ENCODE data around the gene NEMP2. TPM values are rescaled to one million over a fixed set of nuclear protein-coding genes. Genes with fewer than 3 reads are reported as not detected.

Gene NEMP2
- total RNA-seq, 1 donor from 2014 or later = 15.0 TPM

- no peak for TF ChIP-seq CTCF (conservative IDR thresholded peaks at IDR 0.05; ENCODE audit: low read depth, low read length)
- no peak overlapping the region for H3K4me3 ChIP-seq (ENCODE audit: low read depth, low read length)
- DNase-seq (ENCODE audit: low read depth) = no peak
Observed at GRCh38 chr2:190554357-190555006, 20.0 kb upstream of the NEMP2 start.

- no peak for DNase-seq (ENCODE audit: low read depth)
- no peak for TF ChIP-seq CTCF (conservative IDR thresholded peaks at IDR 0.05; ENCODE audit: low read depth, low read length)
- H3K4me3 ChIP-seq (ENCODE audit: low read depth, low read length) = no peak overlapping the region
Observed at GRCh38 chr2:190553254-190553653, 18.7 kb upstream of the NEMP2 start.

GRCh38 chr2:190551928-190552327, 17.4 kb upstream of the NEMP2 start:
- H3K4me3 ChIP-seq (ENCODE audit: low read depth, low read length) = no peak overlapping the region
- DNase-seq (ENCODE audit: low read depth) = no peak
- no peak for TF ChIP-seq CTCF (conservative IDR thresholded peaks at IDR 0.05; ENCODE audit: low read depth, low read length)

GRCh38 chr2:190550137-190550536, 15.6 kb upstream of the NEMP2 start:
- H3K4me3 ChIP-seq (ENCODE audit: low read depth, low read length) = no peak overlapping the region
- no peak for TF ChIP-seq CTCF (conservative IDR thresholded peaks at IDR 0.05; ENCODE audit: low read depth, low read length)
- no peak for DNase-seq (ENCODE audit: low read depth)

GRCh38 chr2:190547886-190548285, 13.4 kb upstream of the NEMP2 start:
- no peak overlapping the region for H3K4me3 ChIP-seq (ENCODE audit: low read depth, low read length)
- DNase-seq (ENCODE audit: low read depth) = no peak
- no peak for TF ChIP-seq CTCF (conservative IDR thresholded peaks at IDR 0.05; ENCODE audit: low read depth, low read length)

GRCh38 chr2:190546734-190547133, 12.2 kb upstream of the NEMP2 start:
- H3K4me3 ChIP-seq (ENCODE audit: low read depth, low read length) = no peak overlapping the region
- no peak for DNase-seq (ENCODE audit: low read depth)
- no peak for TF ChIP-seq CTCF (conservative IDR thresholded peaks at IDR 0.05; ENCODE audit: low read depth, low read length)
